GM18505 (cell line): ENCODE measurements around the gene PRR23E.

Source experiments
- ATAC-seq: cut with Tn5 transposase; IDR thresholded peaks from one replicate; pipeline ENCODE4 v1.9.1; 2021; ENCODE audit not compliant: unreplicated experiment
- POLR2A ChIP-seq: IDR thresholded peaks from 4 replicates; pipeline ENCODE4 v1.6.1; 2011; ENCODE audit warnings: borderline replicate concordance; ENCODE audit not compliant: insufficient read depth, insufficient read length; ENCODE audit errors: extremely low read depth

PRR23E gene

DNA sequence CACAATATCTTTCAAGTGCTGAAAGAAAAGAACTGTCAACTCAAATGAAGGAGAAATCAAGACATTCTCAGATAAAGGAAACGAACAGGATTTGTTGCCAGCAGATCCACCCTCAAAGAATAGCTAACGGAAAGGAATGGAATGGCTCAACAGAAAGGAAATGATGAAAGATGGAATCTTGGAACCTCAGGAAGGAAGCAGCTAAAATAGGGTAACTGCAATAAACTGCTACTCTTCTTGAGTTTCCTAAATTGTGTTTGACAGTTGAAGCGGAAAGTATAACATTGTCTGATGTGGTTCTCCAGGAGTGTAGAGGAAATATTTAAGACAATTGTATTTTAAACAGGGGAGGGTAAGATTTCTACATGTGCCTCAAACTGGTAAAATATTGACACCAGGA is 22.0 kb downstream of the PRR23E start:
- TF ChIP-seq POLR2A: no peak

DNA sequence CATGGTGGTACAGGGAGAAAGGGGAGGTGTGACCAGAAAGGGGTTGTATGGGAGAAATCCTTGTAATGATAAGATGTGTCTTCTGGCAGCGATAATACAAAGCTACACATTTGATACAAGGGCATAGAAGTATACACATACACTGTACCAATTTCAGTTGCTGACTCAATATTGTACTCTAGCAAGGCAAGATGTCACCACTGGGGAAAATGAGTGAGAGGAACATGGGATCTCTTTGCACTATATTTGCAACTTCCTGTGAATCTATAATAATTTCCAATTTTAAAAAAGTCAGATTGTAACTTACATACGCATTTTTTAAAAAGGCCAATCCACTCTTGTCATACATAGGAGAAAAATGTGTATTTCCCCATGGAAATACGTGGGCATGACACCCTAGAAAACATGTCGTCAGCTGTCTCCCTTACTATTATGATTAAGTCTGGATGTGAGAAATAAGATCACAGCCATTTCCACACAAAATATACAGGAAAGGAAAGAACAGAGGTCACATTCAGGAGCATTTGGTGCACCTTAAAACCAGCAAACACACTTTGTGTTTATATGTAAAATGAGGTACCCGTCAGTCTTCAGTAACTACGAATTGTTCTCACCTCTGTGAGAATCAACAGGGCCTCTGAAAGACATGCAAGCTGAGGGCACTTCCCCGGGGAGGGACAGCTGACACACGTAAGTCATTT is 22.9 kb downstream of the PRR23E start:
- ATAC-seq: no peak

More for the DNA sequence above, 22.0 kb downstream of the PRR23E start:
- ATAC-seq: no peak

DNA sequence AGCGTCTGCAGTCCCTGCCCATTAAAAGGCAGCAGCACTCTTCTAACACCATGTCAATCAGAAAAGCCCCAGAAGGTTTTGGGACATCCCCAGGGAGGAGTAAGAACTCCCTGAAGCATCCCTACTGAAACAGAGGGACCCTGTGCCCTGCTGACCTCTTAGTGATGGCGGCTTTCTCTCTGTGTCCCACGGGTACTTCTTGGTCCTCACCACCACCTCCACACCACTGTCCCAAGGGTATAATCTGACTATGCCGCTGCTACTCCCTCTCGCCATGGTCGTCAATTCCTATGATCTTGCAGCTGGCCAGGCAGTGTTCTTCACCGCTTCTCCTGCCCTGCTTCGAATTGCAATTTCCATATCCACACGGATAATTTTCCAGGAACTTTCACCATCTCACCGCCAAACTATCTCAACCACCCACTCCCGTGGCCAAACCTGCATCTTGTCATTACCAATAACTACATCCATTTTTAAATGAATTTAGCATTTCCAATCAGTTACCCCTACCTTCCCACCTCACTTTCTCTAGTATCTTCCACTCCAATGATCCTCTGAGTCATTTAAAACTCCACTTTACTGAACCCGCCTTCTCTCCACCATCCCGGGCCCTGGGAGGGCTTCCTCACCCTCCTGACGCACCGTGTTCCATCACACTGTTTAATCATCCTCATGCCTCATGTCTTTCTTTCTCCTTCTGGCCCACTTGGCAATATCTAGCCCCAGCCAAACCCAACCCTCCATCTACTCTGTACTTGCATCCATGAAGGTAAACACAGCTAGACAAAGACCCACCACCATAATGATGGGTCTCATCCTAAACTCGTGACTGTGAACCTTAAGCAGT is 23.7 kb downstream of the PRR23E start:
- no peak for ATAC-seq
- no peak for TF ChIP-seq POLR2A

More for the DNA sequence above, 22.9 kb downstream of the PRR23E start:
- no peak for TF ChIP-seq POLR2A

DNA sequence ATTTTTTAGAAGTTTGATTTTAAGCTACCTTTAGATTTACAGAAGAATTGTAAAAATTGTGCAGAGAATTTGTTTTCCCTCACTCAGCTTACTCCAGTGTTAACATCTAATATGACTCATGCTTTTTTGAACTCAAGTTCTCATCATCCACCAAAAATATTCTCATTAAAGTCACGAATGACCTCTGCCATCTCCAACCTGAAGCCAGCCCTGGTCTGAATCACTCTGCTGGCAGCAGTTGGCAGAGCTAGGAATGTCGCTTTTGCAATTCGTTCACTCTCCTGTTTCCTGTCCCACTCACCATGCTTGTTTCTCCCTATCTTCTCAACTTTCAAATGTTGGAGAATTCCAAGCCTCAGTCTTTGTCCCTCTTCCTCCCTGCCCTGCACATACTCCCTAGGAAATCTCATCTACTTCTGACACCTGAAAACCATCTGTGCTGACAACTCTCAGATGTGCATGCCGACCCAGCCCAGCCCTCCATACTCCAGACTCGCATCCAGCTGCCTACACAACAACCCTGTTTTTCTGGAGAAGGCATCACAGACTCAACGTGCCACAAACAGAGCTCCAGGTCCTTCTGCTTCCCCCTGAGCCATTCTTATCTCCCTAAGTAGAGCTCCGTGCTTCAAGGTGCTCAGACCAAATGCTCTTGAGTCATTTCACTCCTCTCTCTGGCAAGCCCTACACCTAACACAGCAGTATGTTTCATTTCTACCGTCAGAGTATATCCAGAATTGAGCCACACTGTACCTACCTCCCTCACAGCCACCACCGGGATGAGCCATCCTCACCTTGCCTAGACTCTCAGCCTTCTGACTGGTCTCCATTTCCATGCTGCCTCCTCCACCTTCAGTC is 24.9 kb downstream of the PRR23E start:
- ATAC-seq: no peak
- no peak for TF ChIP-seq POLR2A

DNA sequence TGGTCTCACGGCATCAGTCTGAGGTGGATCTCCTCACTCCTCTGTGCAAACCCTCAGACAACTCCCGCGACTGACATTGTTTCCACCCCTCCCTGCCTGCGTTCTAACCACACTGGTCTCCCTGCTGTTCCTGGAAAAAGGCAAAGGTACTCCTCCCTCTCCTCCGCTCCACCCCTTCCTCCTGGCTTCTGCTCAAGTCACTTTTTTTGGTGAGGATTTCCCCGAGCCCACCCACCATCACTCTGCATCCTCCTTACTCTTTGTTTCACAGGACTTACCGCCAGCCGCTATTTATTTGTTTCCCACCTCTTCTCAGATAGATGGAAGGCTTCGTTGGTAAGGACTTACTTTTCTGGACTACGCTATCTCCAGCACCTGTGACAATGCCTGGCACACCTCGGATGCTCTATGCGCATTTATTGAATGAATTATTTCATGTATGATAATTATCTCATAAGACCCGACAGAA is 25.6 kb downstream of the PRR23E start:
- ATAC-seq: no peak
- TF ChIP-seq POLR2A: no peak

DNA sequence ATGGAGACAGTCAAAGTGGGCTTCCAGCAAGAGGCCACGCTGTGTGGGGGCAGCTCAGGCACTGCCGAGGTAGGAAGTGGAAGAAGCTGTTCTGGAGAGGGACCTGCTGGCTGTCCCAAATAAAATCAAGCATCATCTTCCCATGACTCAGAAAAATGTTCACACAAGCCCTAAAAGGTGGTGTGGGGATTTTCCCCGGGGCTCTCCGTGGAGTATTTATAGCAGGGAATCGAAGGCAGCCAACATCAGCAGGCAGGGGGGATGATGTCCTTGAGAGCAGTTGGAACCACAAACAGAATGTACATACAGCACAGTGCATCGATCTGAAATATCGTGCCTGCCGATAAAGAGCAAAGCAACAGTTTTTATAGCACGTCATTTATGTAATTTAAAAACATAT is 27.6 kb downstream of the PRR23E start:
- no peak for TF ChIP-seq POLR2A
- no peak for ATAC-seq

DNA sequence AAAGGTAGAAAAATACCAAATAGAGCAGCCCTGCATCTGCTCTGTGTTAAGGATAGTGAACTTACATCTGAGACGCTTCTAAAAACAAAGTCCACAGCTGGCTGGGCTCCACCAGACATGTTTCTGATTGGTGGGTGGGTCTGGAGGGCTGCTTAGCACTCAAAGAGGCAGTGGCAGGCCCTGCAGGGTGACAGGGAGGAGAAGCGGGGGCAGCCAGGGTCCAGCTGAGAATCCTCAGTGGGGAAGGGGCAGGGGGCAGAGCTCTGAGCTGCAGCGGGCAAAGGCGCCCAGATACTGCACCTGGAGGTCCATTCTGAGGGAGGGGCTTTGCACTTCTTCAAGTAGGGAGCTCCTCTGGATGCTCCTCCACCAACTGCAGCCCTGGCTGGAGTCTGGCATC is 28.1 kb downstream of the PRR23E start:
- no peak for ATAC-seq
- no peak for TF ChIP-seq POLR2A

DNA sequence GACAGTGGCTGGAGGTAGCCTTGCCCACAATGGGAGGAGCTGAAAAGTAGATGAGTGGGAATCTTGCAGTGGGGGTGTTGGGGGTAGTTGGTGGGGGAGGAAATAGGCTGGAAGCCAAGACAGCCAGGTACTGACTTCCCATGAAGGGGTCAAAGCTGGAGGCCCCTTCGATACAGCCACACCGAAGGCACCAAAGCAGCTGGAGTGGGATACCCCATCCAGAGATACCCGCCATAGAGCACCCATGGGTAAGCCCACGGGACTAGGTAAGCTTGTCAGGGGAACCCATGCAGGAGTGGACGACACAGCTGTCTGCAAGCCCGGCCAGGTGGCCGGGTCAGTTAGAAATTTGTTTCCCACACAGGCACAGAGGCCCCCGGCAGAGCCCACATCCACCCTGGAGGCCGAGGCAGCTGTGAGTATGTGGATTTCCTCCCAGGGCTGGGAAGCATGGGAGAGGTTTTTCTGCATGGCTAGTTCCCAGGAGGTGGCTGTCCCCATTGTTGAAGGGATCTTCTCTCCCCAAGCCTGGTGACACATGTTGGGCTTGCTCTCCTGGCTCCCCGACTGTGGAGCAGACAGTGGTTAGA is 28.6 kb downstream of the PRR23E start:
- TF ChIP-seq POLR2A: no peak
- no peak for ATAC-seq

DNA sequence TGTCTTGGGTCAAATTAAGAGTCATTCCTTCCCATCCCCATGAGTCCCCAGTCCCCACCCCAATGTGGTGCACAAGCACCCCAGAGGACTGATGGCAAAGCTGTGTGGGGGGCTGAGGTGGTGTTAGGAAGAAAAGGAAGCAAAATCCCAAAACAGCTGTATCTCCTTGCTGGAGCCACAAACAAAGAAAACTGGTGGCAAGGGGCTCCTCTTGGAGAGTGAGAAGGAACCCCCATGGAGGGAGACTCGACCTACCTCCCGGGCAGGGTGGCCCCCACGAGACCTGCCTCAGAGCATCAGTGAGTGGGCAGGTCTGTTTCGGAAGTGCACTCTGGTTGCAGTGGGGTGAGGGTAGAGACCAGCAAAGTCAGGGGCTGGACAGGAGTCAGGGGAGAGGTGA is 29.2 kb downstream of the PRR23E start:
- no peak for ATAC-seq
- TF ChIP-seq POLR2A: no peak

DNA sequence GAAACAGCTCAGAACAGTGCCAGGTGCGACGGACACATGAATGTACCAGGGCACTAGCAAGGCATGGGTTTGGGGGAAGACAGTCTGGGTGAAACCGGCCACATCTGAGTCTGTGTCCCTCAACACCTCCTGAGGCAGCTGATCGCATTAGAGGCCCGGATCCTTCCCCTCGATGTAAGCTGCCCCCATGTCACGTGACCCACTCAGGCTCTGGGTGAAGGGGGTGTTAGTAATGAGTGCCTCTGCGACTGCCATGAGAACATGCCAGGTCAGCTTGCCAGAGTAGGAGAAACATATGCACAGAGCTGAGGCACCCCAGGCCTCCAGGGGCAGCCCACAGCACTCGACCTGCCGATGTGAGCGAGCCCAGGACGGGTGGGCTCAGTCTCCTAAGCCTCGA is 29.7 kb downstream of the PRR23E start:
- ATAC-seq: no peak
- no peak for TF ChIP-seq POLR2A

DNA sequence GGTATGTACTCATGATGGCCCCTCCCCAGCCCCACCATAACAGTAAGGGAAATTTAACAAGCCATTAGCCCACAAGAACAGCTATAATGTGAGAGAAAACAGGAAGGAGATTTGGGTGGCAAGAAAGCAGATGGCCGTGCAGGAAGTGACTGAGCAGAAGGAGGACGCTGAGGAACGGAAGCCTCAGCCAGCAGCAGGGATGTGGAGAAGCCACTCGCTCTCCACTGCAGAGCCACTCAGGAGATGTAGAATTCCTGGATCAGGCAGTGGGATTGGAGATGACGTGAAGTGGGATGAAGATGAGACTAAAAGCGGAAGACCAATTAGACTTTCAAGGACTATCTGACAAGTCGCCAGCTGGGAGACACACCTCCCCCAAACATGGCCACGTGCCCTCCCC is 31.2 kb downstream of the PRR23E start:
- ATAC-seq: no peak
- TF ChIP-seq POLR2A: no peak

DNA sequence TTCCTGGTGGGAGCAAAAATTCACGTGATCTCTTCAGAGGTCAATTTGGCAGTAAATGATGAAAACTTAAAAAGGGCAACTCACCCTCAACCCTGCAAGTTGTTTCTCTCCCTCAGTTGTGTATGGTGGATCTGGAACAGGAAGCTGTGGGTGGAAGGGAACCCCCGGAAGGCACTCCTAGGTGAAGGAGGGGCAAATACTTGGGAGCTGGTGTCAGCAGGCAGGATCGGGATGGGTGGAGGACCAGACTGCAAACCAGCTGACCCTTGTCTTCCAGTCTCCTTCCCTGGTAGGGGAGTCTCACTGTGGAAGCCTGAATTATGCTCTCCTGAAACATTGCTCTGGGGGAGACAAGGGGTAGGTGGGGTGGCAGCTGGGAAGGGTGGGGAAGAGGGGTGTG is 33.5 kb downstream of the PRR23E start:
- TF ChIP-seq POLR2A: no peak
- no peak for ATAC-seq
